ENCODE measurements around the gene ANKHD1.

The ANKHD1 gene

GRCh38 chr5:140542972-140543371 is 141.3 kb downstream of the ANKHD1 start:
- no peak overlapping the region for H2AFZ ChIP-seq (ENCODE audit: low read depth, low read length)
- H3K9ac ChIP-seq (ENCODE audit: low read length): no peak overlapping the region
- no peak overlapping the region for H3K27ac ChIP-seq (ENCODE audit: low read length)
- peaks cover 41% of the 10 kb centered on the region for H3K36me3 ChIP-seq (replicated peaks; ENCODE audit: low read depth, low read length)
- no peaks in the 10 kb centered on the region for H3K9me3 ChIP-seq (ENCODE audit: insufficient read depth, low read length)
- peaks cover 3% of the 10 kb centered on the region; the same call in 1 of the 2 replicates for H4K20me1 ChIP-seq (ENCODE audit: insufficient read depth, low read length)
- TF ChIP-seq EZH2phosphoT487 (IDR thresholded peaks at IDR 0.05; ENCODE audit: low read depth) (no peak), CTCF (IDR thresholded peaks at IDR 0.05; ENCODE audit: low read depth, low read length) (no peak)
- H3K27me3 ChIP-seq (ENCODE audit: low read depth, low read length): no peaks in the 10 kb centered on the region
- peaks cover 14% of the 10 kb centered on the region for H3K4me1 ChIP-seq (ENCODE audit: low read length)
- no peaks in the 10 kb centered on the region for H3K79me2 ChIP-seq (ENCODE audit: low read length)
- no peak overlapping the region for H3K4me2 ChIP-seq (ENCODE audit: low read length)
- no peak overlapping the region for H3K4me3 ChIP-seq (ENCODE audit: low read length)

- H3K79me2 ChIP-seq (ENCODE audit: low read length): no peaks in the 10 kb centered on the region
- H3K27ac ChIP-seq (ENCODE audit: low read length): no peak overlapping the region
- H3K4me1 ChIP-seq (ENCODE audit: low read length): peaks cover 14% of the 10 kb centered on the region
- H4K20me1 ChIP-seq (ENCODE audit: insufficient read depth, low read length): peaks cover 3% of the 10 kb centered on the region; the same call in 1 of the 2 replicates
- TF ChIP-seq EZH2phosphoT487 (IDR thresholded peaks at IDR 0.05; ENCODE audit: low read depth) (no peak), CTCF (IDR thresholded peaks at IDR 0.05; ENCODE audit: low read depth, low read length) (no peak)
- H2AFZ ChIP-seq (ENCODE audit: low read depth, low read length): no peak overlapping the region
- H3K27me3 ChIP-seq (ENCODE audit: low read depth, low read length): no peaks in the 10 kb centered on the region
- no peak overlapping the region for H3K9ac ChIP-seq (ENCODE audit: low read length)
- peaks cover 35% of the 10 kb centered on the region for H3K36me3 ChIP-seq (replicated peaks; ENCODE audit: low read depth, low read length)
- no peaks in the 10 kb centered on the region for H3K9me3 ChIP-seq (ENCODE audit: insufficient read depth, low read length)
- H3K4me2 ChIP-seq (ENCODE audit: low read length): no peak overlapping the region
- H3K4me3 ChIP-seq (ENCODE audit: low read length): no peak overlapping the region
Observed at GRCh38 chr5:140544986-140545385, 143.4 kb downstream of the ANKHD1 start.

- Histone ChIP-seq H2AFZ (ENCODE audit: low read depth, low read length) (no peak overlapping the region), H3K27me3 (ENCODE audit: low read depth, low read length) (no peaks in the 10 kb centered on the region), H3K27ac (ENCODE audit: low read length) (no peak overlapping the region), H3K79me2 (ENCODE audit: low read length) (no peaks in the 10 kb centered on the region), H3K9ac (ENCODE audit: low read length) (no peak overlapping the region), H3K9me3 (ENCODE audit: insufficient read depth, low read length) (no peaks in the 10 kb centered on the region), H3K36me3 (replicated peaks; ENCODE audit: low read depth, low read length) (peaks cover 33% of the 10 kb centered on the region), H3K4me2 (ENCODE audit: low read length) (no peak overlapping the region), H3K4me3 (ENCODE audit: low read length) (no peak overlapping the region), H3K4me1 (ENCODE audit: low read length) (peaks cover 14% of the 10 kb centered on the region), H4K20me1 (ENCODE audit: insufficient read depth, low read length) (peaks cover 3% of the 10 kb centered on the region; the same call in 1 of the 2 replicates)
- no peak for TF ChIP-seq CTCF (IDR thresholded peaks at IDR 0.05; ENCODE audit: low read depth, low read length)
- TF ChIP-seq EZH2phosphoT487 (IDR thresholded peaks at IDR 0.05; ENCODE audit: low read depth): no peak
Observed at GRCh38 chr5:140545606-140546005, 144.0 kb downstream of the ANKHD1 start.

- peaks cover 5% of the 10 kb centered on the region for H3K79me2 ChIP-seq (ENCODE audit: low read length)
- H3K9ac ChIP-seq (ENCODE audit: low read length): no peak overlapping the region
- H3K27me3 ChIP-seq (ENCODE audit: low read depth, low read length): no peaks in the 10 kb centered on the region
- peaks cover 1% of the 10 kb centered on the region; the same call in 1 of the 2 replicates for H3K4me1 ChIP-seq (ENCODE audit: low read length)
- TF ChIP-seq EZH2phosphoT487 (IDR thresholded peaks at IDR 0.05; ENCODE audit: low read depth) (no peak), CTCF (IDR thresholded peaks at IDR 0.05; ENCODE audit: low read depth, low read length) (no peak)
- H3K9me3 ChIP-seq (ENCODE audit: insufficient read depth, low read length): no peaks in the 10 kb centered on the region
- H3K27ac ChIP-seq (ENCODE audit: low read length): no peak overlapping the region
- no peak overlapping the region for H3K4me3 ChIP-seq (ENCODE audit: low read length)
- no peak overlapping the region for H3K4me2 ChIP-seq (ENCODE audit: low read length)
- H2AFZ ChIP-seq (ENCODE audit: low read depth, low read length): no peak overlapping the region
- no peaks in the 10 kb centered on the region for H4K20me1 ChIP-seq (ENCODE audit: insufficient read depth, low read length)
- peaks cover 32% of the 10 kb centered on the region for H3K36me3 ChIP-seq (replicated peaks; ENCODE audit: low read depth, low read length)
Observed at GRCh38 chr5:140546851-140547507, 145.3 kb downstream of the ANKHD1 start.
